HG03558 (cell line): ENCODE results near the gene SLC17A9.

Experiments
- ATAC-seq: cut with Tn5 transposase; IDR thresholded peaks from one replicate; pipeline ENCODE4 v1.9.1; 2021; ENCODE audit warnings: moderate number of reproducible peaks; ENCODE audit not compliant: unreplicated experiment; ENCODE audit errors: extremely low read depth

SLC17A9 gene

DNA sequence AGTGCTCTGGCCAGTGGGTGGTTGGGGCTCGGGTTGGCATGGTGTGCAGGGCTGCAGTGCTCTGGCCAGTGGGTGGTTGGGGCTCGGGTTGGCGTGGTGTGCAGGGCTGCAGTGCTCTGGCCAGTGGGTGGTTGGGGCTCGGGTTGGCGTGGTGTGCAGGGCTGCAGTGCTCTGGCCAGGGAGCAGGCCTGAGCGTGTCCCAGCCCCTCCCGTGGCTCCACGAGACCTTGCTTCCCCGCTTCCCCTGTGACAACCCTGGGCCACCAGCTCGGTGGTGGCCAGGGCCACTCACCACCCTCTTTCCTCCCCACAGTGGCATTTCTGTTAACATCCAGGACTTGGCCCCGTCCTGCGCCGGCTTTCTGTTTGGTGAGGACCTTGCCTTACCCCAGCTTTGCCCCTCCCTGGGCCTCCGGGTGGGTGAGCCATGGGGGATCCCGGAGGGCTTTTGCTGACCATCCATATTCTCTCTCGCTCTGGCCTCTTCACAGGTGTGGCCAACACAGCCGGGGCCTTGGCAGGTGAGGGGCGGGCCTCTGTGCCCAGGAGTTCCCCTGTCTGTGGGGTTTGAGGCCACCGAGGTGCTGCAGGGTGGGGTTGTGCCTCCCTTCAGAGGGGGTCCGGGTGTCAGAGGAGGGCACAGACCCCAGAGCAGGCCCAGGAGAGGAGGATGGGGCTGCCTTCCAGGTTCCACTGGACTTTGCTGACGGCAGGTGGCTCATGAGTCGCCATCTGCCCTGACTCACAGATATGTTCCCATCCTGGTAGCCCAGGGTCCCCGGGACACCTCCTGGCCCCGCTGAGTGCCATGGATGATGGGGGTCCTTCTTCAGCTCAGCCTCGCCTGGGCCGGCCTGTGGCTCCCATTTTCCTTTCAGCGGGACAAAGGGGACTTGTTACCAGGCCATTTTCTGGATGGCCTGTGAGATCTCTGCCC lies 14.0 kb downstream of the SLC17A9 start:
- no peak for ATAC-seq

GRCh38 chr20:62967149-62967501 lies 14.6 kb downstream of the SLC17A9 start:
- ATAC-seq, result no peak

- no peak for ATAC-seq
Measured at GRCh38 chr20:62967628-62968351, 15.3 kb downstream of the SLC17A9 start.

DNA sequence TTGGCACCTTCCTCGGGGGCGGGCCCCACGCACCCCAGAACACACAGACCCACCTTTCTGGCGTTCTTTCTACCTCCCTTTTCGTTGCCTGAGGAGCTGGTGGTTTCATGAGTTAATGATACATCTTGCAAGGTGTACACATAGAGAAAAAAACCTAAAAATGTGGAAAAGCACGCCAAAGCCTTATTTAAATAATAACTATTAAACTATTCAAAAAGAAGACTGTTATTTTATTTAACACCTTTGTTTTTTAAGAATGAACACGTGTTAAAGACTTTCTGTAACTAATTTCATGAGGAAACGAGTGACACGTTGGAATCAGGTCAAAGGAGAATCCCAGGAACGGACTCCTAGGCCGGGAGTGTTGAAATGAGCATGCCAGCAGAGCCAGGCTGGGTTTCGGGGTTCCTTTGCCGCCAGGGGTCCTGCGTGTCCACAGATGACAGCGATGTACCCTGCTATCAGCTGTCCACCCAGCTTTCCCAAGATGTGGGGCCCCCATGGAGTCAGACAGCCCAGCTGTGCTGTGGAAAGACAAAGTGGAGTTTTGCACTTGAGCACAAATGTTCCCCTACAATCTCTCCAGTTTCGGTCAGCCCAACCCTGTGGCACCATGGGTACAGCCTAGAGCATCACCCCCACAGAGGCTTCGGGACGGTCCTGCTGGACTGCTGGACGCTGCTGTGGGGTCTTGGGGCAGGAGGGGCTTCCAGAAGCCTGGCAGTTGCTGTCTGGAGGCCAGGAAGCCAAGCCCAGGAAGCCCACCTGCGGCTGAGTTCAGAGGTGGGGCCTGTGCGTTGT lies 16.1 kb downstream of the SLC17A9 start:
- no peak for ATAC-seq

DNA sequence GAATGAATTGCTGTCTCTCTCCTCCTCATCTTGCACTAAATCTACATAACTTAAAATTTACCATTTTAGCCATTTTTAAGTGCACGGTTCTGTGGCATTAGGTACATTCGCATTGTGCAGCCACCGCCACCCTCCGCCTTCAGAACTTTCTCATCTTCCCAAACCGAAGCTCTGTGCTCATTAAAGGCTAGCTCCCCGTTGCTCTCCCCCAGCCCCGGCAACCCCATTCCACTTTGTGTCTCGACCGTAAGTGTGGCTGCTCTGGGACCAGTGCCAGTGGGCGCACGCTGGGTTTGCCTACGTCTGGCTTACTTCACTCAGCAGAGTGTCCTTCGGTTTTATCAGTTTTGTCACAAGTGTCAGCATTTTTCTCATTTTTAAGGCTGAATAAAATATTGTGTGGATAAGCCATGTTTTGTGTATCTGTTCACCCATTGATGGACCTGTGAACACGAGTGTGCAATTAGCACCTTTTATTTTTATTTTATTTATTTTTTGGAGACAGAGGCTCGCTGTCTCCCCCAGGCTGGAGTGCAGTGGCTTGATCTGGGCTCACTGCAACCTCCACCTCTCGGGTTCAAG lies 16.8 kb downstream of the SLC17A9 start:
- no peak for ATAC-seq

DNA sequence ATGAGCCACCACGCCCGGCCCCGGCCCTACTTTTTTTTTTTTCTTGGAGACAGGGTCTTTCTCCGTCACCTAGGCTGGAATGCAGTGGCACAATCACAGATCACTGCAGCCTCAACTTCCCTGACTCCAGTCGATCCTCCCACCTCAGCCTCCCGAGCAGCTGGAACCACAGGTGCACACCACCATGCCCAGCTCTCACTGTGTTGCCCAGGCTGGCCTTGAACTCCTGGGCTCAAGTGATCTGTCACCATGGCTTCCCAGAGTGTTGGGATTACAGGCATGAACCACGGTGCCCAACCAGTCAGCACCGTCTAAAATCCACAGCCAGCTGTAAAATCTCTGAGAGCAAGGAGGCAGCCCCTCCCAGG lies 17.4 kb downstream of the SLC17A9 start:
- ATAC-seq, result no peak

DNA sequence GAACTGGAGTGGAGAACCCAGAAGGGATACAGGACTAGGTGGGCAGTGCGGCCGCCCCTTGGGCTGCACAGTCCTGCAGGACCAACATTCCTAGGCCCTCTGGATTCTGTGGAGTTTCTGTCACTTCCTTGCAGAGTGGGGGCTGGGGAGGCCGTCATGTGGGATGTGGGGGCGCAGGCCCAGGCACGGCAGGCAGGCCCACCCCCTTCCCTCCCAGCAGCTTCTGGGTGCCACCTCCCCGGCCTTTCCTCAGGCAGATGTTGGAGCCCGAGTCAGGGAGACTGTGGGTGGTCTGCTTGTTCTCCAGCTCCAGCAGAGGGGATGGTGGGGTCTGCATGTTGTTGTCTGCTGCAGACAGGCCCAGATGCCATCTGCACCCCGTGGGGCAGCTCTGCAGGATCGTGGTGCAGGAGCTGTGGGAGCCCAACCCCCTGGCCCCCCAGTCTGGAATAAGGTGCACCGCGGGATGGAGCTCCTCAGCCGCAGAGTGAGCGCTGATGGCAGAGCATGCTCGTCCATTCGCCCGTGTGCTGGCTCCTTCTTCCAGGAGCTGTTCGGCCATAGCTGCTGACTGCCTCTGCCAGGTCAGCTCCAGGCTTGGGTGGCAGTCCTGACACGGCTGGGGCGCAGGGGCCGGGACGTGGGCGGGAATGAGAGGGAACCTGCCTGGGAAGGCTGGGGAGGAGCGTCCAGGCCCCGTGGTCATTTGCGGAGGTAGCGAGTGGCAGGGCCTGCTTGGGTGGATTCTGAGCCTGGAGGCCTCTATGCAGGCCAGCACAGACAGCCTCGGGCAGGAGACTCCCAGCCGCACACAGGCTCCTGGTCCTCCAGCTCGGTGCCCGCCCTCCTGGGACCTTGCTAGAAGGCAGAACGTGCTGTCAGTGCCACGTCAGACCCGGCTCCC lies 18.1 kb downstream of the SLC17A9 start:
- no peak for ATAC-seq

- no peak for ATAC-seq
Measured at GRCh38 chr20:62971211-62971949, 18.9 kb downstream of the SLC17A9 start.

GRCh38 chr20:62971950-62972844 lies 19.7 kb downstream of the SLC17A9 start:
- ATAC-seq, result no peak

DNA sequence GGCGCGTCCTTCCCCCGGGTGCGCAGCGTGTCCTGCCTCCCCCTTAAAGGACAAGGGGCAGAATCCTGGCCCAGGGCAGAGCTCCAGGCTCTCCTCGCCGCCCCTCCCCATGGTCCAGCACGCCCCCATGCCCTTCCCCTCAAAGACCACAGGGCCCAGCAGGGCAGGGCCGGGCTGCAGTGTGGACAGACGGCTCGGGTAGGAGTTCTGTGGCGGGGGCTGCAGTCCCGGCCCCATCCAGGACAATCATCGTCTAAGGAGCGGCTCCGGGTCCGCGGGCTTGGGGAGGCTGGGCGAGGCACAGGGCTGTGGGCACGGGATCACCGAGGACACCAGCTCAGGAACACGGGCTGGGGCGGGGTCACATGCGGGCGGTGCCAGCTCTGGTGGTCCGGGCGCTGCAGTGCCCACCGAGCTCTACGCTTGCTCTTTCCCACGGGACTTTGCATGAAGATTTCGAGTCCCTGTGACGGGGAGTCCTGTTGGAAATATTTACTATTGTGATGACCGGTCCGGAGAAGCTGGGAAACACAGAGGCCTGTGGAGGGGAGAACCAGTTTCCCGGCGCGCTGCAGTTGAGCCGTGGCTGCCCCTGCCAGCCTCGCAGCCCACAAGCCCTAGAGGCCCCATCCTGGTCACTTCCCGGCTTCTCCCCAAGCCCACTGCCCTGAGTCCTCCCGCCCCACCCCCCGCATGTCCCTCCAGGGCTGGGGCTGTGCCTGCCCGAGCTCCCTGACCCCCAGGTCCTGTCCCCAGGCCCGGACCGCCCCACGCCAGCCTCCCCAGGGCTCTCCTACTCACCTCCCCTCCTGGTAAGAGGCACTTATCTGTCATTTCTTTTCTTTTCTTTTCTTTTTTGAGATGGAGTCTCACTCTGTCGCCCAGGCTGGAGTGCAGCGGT lies 20.6 kb downstream of the SLC17A9 start:
- ATAC-seq, result no peak

DNA sequence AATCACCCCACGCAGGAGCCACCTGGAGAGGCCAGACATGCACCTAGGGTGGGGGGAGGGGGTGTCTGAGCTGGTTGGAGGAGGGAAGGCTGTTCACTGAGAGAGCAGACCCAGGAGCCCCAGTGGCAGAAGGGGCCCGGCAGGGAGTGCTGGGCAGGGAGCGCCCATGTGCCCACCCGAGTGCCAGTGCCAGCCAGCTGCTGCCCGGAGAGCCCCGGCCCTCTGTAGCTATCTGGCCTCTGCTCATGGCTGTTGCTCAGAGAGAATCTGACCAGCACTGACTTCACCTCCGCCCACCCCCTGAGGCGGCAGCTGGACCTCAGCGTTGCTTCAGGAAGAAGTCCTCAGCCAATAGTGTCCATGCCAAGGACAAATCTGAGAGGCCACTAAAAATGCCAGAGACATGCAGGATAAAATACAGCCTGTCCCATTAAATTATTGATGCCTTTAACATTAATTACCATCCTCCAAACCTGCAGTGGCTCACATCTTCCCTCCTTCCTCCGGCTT lies 22.8 kb downstream of the SLC17A9 start:
- ATAC-seq, result no peak

- ATAC-seq, result no peak
Measured at GRCh38 chr20:62975812-62976508, 23.5 kb downstream of the SLC17A9 start.

- ATAC-seq, result no peak
Measured at GRCh38 chr20:62976886-62977285, 24.4 kb downstream of the SLC17A9 start.

DNA sequence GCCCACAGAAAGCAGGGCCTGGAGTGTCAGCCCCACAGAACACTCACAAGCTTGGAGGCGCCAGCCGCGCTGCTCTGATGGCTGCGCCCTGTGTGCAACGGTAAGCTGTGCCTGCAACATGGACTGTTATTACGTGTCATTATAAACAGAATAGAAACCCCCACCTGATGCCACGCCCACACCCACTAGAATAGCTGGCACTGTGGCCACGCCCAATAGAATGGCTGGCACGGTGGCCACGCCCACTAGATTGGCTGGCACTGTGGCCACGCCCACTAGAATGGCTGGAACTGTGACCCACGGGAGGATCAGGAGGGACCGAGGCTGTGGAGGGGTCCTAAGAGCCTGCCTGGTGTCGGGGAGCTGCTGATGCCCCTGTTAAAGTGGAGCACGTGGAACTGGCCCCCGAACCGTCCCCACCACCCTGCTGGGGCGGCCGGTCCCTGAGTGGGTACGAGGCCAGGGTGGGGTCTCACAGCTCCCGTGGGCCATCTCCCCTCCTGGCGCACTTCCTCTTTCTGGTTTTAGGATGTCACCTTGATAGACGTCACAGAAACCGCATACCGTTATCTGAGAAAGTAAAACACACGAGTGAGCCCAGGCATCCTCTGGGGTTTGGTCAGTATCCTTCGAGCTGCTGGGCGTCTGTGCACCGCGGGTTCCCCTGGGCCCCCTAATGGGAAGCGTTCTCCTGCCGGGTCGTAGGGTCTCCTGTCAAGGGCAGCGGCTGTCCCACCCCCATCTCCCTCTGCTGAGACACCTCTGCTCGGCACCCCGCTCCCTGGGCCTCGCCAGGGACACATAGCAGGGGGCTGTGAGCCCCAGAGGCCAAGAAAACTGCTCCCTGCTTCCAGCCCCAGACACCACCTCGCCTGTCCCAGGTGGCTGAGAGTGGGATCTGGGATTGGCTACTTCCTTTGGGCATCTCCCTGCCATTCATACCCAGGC lies 25.4 kb downstream of the SLC17A9 start:
- ATAC-seq, result peak; percentile 36

DNA sequence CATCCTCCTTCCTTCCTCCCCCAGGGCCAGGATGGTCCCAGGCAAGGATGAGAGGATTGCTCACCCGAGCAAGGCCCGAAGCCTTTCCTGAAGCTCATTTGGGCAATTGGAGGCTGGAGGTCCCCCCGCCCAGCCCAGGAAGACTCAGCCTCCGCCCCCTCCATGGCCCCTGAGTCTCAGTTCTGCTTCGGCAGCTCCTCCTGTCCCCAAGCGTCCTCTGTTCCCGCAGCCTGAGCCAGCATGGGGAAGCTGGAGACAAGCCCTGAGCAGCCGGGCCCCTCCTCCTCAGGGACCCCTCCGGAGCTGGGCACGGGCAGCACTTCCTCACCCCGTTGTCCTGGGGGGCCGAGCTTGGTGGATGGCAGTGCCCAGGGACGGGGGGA lies 26.0 kb downstream of the SLC17A9 start:
- no peak for ATAC-seq
